ENCODE results near the gene SYT14.

DNA sequence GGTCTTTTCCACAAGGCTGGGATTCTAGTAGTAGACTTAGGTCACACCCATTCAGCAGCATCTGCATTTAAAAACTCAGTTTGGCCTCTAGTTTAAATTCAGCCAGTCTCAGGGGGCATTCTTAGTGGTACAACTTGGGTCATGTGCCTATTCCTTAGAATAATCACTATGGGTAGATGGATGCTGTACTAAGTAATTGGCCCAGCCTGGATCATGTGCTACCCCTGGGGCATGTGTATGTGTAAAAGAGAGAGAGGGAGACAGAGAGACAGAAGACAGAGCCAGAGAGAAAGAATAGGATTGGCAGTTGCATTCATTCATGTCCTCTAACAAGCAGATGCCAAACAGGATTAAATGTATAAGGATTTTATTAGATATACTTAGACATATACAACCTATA lies 13.6 kb upstream of the SYT14 start:
- TF ChIP-seq, protein P1, sequence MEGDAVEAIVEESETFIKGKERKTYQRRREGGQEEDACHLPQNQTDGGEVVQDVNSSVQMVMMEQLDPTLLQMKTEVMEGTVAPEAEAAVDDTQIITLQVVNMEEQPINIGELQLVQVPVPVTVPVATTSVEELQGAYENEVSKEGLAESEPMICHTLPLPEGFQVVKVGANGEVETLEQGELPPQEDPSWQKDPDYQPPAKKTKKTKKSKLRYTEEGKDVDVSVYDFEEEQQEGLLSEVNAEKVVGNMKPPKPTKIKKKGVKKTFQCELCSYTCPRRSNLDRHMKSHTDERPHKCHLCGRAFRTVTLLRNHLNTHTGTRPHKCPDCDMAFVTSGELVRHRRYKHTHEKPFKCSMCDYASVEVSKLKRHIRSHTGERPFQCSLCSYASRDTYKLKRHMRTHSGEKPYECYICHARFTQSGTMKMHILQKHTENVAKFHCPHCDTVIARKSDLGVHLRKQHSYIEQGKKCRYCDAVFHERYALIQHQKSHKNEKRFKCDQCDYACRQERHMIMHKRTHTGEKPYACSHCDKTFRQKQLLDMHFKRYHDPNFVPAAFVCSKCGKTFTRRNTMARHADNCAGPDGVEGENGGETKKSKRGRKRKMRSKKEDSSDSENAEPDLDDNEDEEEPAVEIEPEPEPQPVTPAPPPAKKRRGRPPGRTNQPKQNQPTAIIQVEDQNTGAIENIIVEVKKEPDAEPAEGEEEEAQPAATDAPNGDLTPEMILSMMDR (conservative IDR thresholded peaks at IDR 0.05; ENCODE audit: low read length), result no peak
- no peak for TF ChIP-seq EZH2phosphoT487 (IDR thresholded peaks at IDR 0.05; ENCODE audit: borderline replicate concordance)
